VCaP (cell line): Measurements from ENCODE around the gene ROR2.
A peak's percentile ranks its signal among the peaks of the same experiment; 100 is the strongest.

Experiments used
- H3K27ac ChIP-seq: fragments of 450-650 bp; 2 replicates; pipeline ENCODE4 v1.5.1; 2017
- TF ChIP-seq, protein P1 (sequence below): fragments of 450-650 bp; conservative IDR thresholded peaks from 2 replicates; pipeline ENCODE4 v1.5.1; 2017; ENCODE audit warnings: mild to moderate bottlenecking, moderate library complexity

Gene ROR2

GRCh38 chr9:91773156-91773555 lies 176.9 kb downstream of the ROR2 start:
- TF ChIP-seq, protein P1, sequence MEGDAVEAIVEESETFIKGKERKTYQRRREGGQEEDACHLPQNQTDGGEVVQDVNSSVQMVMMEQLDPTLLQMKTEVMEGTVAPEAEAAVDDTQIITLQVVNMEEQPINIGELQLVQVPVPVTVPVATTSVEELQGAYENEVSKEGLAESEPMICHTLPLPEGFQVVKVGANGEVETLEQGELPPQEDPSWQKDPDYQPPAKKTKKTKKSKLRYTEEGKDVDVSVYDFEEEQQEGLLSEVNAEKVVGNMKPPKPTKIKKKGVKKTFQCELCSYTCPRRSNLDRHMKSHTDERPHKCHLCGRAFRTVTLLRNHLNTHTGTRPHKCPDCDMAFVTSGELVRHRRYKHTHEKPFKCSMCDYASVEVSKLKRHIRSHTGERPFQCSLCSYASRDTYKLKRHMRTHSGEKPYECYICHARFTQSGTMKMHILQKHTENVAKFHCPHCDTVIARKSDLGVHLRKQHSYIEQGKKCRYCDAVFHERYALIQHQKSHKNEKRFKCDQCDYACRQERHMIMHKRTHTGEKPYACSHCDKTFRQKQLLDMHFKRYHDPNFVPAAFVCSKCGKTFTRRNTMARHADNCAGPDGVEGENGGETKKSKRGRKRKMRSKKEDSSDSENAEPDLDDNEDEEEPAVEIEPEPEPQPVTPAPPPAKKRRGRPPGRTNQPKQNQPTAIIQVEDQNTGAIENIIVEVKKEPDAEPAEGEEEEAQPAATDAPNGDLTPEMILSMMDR = no peak
- H3K27ac ChIP-seq = no peak overlapping the region

DNA sequence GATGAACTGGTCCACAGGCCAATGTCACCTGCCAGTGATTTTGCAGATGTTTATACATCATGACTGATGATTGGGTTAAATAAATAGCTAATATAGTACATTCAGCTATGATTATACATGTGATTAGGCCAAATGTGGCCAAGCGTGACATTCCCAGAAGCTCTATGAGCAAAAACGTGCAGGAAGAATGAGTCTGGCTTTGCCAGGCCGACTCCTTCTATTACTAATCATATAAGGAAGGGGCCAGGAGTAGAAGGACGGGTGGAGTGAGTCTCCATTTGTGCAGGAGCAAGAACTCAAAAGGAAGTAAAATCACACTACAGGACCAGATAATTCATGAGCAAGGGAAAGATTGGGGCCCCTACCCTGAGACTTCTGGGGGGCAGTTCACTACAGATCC lies 178.2 kb downstream of the ROR2 start:
- no peak overlapping the region for H3K27ac ChIP-seq
- TF ChIP-seq, protein P1 = no peak

- TF ChIP-seq, protein P1 = peak; percentile 36
- no peak overlapping the region for H3K27ac ChIP-seq
Measured at GRCh38 chr9:91771027-91771426, 179.0 kb downstream of the ROR2 start.

DNA sequence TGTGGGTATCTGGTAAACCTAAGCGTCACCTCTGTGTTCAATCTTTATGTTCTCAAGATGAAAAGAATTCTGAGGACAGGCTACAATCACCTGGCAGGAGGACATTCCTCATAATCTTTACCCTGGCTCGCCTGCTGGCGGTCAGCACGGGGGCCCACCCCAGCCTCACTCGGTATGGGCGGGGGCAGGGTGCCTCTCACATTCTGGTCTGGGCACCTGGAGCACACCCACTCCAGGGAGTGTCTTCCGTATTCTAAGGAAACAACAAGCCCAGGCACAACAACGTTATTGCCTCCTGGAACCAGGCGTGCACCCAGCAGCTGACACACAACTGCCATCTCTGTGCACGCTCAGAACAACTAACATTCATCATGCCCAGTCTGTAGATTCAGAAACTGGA lies 179.8 kb downstream of the ROR2 start:
- no peak overlapping the region for H3K27ac ChIP-seq
- TF ChIP-seq, protein P1 = no peak

- H3K27ac ChIP-seq = no peak overlapping the region
- TF ChIP-seq, protein P1 = no peak
Measured at GRCh38 chr9:91768977-91769916, 180.8 kb downstream of the ROR2 start.

DNA sequence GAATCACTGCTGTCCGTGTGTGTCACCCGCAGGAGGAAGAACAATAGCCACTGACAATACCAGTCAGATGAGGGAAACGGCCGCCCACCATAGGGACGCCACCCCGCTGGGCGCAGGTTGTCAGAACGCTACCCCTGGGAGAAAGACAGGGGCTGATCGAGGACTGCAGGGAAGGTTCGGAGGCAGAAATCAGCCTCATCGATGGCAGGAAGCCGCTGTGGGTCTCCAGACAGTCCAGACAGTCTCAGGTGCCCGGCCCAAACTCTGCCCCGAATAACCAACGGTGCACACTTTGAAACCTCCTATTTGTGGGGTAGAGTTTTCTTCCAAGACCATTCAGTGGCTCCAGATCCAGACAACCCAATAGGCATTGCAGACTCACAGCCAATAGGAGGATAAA lies 181.5 kb downstream of the ROR2 start:
- TF ChIP-seq, protein P1 = no peak
- H3K27ac ChIP-seq = no peak overlapping the region

GRCh38 chr9:91766315-91767069 lies 183.5 kb downstream of the ROR2 start:
- TF ChIP-seq, protein P1 = no peak

More at GRCh38 chr9:91766315-91767069, 183.5 kb downstream of the ROR2 start:
- no peak overlapping the region for H3K27ac ChIP-seq
